HCT116 (cell line): ENCODE data around the gene INTS14. TPM values are rescaled to one million over a fixed set of nuclear protein-coding genes. Genes with fewer than 3 reads are reported as not detected.

ENCODE experiments used
- ATAC-seq: fragments of 200-7000 bp; cut with Tn5 transposase; 2 replicates; pipeline ENCODE4 v1.9.1; 2020; ENCODE audit warnings: mild to moderate bottlenecking, moderate library complexity
- BruUV-seq: library from RNA; stranded (reverse); fragments of 400-500 nt; replicated peaks from 2 replicates; lab custom pipeline; 2021; lab: Mats Ljungman, UMichigan
- CTCF ChIA-PET: fragments of 300-600 bp; sonication (Branson Sonifier 250); formaldehyde crosslinking; loops from one replicate; lab custom pipeline; 2021; ENCODE audit warnings: antibody characterized with exemption; lab: Charles Lee
- POLR2A ChIA-PET: fragments of 300-600, 350-600 bp; sonication (Branson Sonifier 250); formaldehyde crosslinking; loops from one replicate; lab custom pipeline; 2021; ENCODE audit warnings: antibody characterized with exemption; lab: Charles Lee
- RAD21 ChIA-PET, 2 experiments: fragments of 300-600 bp; sonication (Branson Sonifier 250); formaldehyde crosslinking; loops; one replicate each; lab custom pipeline; 2023; ENCODE audit warnings: low total read pairs in 2 of 2; ENCODE audit not compliant: uncharacterized antibody in 2 of 2, unreplicated experiment in 2 of 2, low non-redundant PET in 1 of 2; lab: Charles Lee
- DNase-seq: peaks from one replicate; pipeline ENCODE4 v3.0.0-alpha.2; 2010; ENCODE audit warnings: low read depth, low spot score
- H2AFZ ChIP-seq: fragments of 200-600 bp; shearing (Covaris generic), sonication (generic); 2 replicates; pipeline ENCODE4 v1.6.1; 2017; ENCODE audit warnings: low read depth, mixed run types, mixed read lengths, antibody characterized with exemption, low read length; ENCODE audit not compliant: poor library complexity, severe bottlenecking
- H3K27ac ChIP-seq: 2 replicates; pipeline ENCODE4 v1.5.1; 2012; ENCODE audit warnings: low read depth, low read length
- H3K27me3 ChIP-seq: fragments of 200-600 bp; sonication (generic); 2 replicates; pipeline ENCODE4 v1.6.1; 2016; ENCODE audit warnings: mixed run types, low read length, mixed read lengths; ENCODE audit not compliant: insufficient read depth
- H3K36me3 ChIP-seq, 2 experiments: fragments of 200-500 bp in 1 of 2; fragments of 200-600 bp in 1 of 2; sonication (Bioruptor generic) in 1 of 2; sonication (generic) in 1 of 2; 2 replicates each; pipeline versions ENCODE4 v1.5.1 to v1.6.1; 2014 to 2016; ENCODE audit warnings: low read length in 2 of 2, inconsistent platforms in 1 of 2, mixed read lengths in 1 of 2, mixed run types in 1 of 2; ENCODE audit not compliant: insufficient read depth in 2 of 2, control insufficient read depth in 1 of 2
- H3K4me1 ChIP-seq, 2 experiments: fragments of 200-600 bp in 1 of 2; sonication (generic) in 1 of 2; 2 replicates each; pipeline versions ENCODE4 v1.5.1 to v1.6.1; 2012 to 2017; ENCODE audit warnings: low read length in 2 of 2, inconsistent platforms in 1 of 2, mild to moderate bottlenecking in 1 of 2, mixed read lengths in 1 of 2, mixed run types in 1 of 2, moderate library complexity in 1 of 2; ENCODE audit not compliant: insufficient read depth in 2 of 2, control insufficient read depth in 1 of 2
- H3K4me2 ChIP-seq: fragments of 200-600 bp; sonication (generic); 2 replicates; pipeline ENCODE4 v1.6.1; 2017; ENCODE audit warnings: mixed run types, low read length, mixed read lengths
- H3K4me3 ChIP-seq, 2 experiments: fragments of 200-600 bp in 1 of 2; sonication (generic) in 1 of 2; replicated peaks in 1 of 2; 2 replicates each; pipeline ENCODE4 v1.5.1; 2011 to 2016; ENCODE audit warnings: low read length in 2 of 2, control low read depth in 1 of 2, low read depth in 1 of 2, mild to moderate bottlenecking in 1 of 2, mixed read lengths in 1 of 2, mixed run types in 1 of 2
- H3K79me2 ChIP-seq: fragments of 200-600 bp; sonication (generic); 2 replicates; pipeline ENCODE4 v1.6.1; 2017; ENCODE audit warnings: mild to moderate bottlenecking, mixed run types, low read length, moderate library complexity, mixed read lengths; ENCODE audit not compliant: insufficient read depth
- H3K9ac ChIP-seq: fragments of 200-600 bp; sonication (generic); 2 replicates; pipeline ENCODE4 v1.6.1; 2016; ENCODE audit warnings: low read length, mixed read lengths
- H3K9me2 ChIP-seq: fragments of 200-600 bp; sonication (generic), shearing (Covaris generic); 2 replicates; pipeline ENCODE4 v1.6.1; 2017; ENCODE audit warnings: mixed run types, mild to moderate bottlenecking, moderate library complexity; ENCODE audit not compliant: insufficient read depth
- H3K9me3 ChIP-seq, 2 experiments: fragments of 200-500 bp in 1 of 2; fragments of 200-600 bp in 1 of 2; sonication (Bioruptor generic) in 1 of 2; sonication (generic) in 1 of 2; 2 replicates each; pipeline ENCODE4 v1.6.1; 2014 to 2017; ENCODE audit warnings: low read length in 2 of 2, mixed read lengths in 2 of 2, inconsistent platforms in 1 of 2, low read depth in 1 of 2, mild to moderate bottlenecking in 1 of 2, mixed run types in 1 of 2, moderate library complexity in 1 of 2; ENCODE audit not compliant: control insufficient read depth in 1 of 2, insufficient read depth in 1 of 2
- H4K20me1 ChIP-seq: fragments of 200-600 bp; sonication (generic), shearing (Covaris generic); 2 replicates; pipeline ENCODE4 v1.6.1; 2017; ENCODE audit warnings: mixed run types, mild to moderate bottlenecking, moderate library complexity; ENCODE audit not compliant: insufficient read depth
- CBX3 ChIP-seq: IDR thresholded peaks from 2 replicates; pipeline ENCODE4 v1.6.1; 2012; ENCODE audit warnings: low read depth
- CTCF ChIP-seq, 3 experiments: fragments of 200-600 bp in 1 of 3; sonication (generic) in 1 of 3; IDR thresholded peaks in 2 of 3; conservative IDR thresholded peaks in 1 of 3; 2 replicates each; pipeline ENCODE4 v1.5.1; 2012 to 2017; ENCODE audit warnings: low read depth in 2 of 3, low read length in 2 of 3, antibody characterized with exemption in 1 of 3, borderline replicate concordance in 1 of 3, control low read depth in 1 of 3, mild to moderate bottlenecking in 1 of 3, mixed read lengths in 1 of 3, mixed run types in 1 of 3, moderate library complexity in 1 of 3; ENCODE audit not compliant: insufficient read depth in 1 of 3
- EGR1 ChIP-seq: IDR thresholded peaks from 2 replicates; pipeline ENCODE4 v1.6.1; 2012; ENCODE audit warnings: low read depth
- ELF1 ChIP-seq: IDR thresholded peaks from 2 replicates; pipeline ENCODE4 v1.6.1; 2012; ENCODE audit warnings: low read depth, borderline replicate concordance
- EZH2 ChIP-seq: fragments of 200-600 bp; sonication (generic); IDR thresholded peaks from 2 replicates; pipeline ENCODE4 v1.6.1; 2017; ENCODE audit warnings: antibody characterized with exemption, mixed run types
- FOSL1 ChIP-seq: IDR thresholded peaks from 2 replicates; pipeline ENCODE4 v1.6.1; 2012; ENCODE audit warnings: low read depth
- MAX ChIP-seq: IDR thresholded peaks from 2 replicates; pipeline ENCODE4 v1.6.1; 2012
- POLR2A ChIP-seq: IDR thresholded peaks from 2 replicates; pipeline ENCODE4 v1.7.0; 2011; ENCODE audit warnings: borderline replicate concordance; ENCODE audit not compliant: insufficient read depth, insufficient read length; ENCODE audit errors: extremely low read depth
- POLR2AphosphoS5 ChIP-seq: IDR thresholded peaks from 2 replicates; pipeline ENCODE4 v1.6.1; 2011; ENCODE audit warnings: mild to moderate bottlenecking, low read depth, low read length, moderate library complexity
- RAD21 ChIP-seq: IDR thresholded peaks from 2 replicates; pipeline ENCODE4 v1.6.1; 2012; ENCODE audit warnings: low read depth, mild to moderate bottlenecking
- SIN3A ChIP-seq: IDR thresholded peaks from 2 replicates; pipeline ENCODE4 v1.6.1; 2012; ENCODE audit warnings: low read depth
- SP1 ChIP-seq: IDR thresholded peaks from 2 replicates; pipeline ENCODE4 v1.6.1; 2012; ENCODE audit warnings: low read depth
- SRF ChIP-seq: IDR thresholded peaks from 2 replicates; pipeline ENCODE4 v1.6.1; 2012; ENCODE audit warnings: low read depth
- TCF7L2 ChIP-seq: IDR thresholded peaks from 2 replicates; pipeline ENCODE4 v1.7.0; 2011; ENCODE audit warnings: borderline replicate concordance, inconsistent platforms; ENCODE audit not compliant: insufficient read depth, insufficient read length; ENCODE audit errors: extremely low read depth
- YY1 ChIP-seq: IDR thresholded peaks from 2 replicates; pipeline ENCODE4 v1.6.1; 2011; ENCODE audit warnings: low read length, low read depth, moderate library complexity, mild to moderate bottlenecking; ENCODE audit not compliant: insufficient replicate concordance; ENCODE audit errors: extremely low read depth
- ZFX ChIP-seq: fragments of 450-650 bp; IDR thresholded peaks from 2 replicates; pipeline ENCODE4 v1.6.1; 2017
- ZNF274 ChIP-seq: fragments of 200-500 bp; sonication (Bioruptor generic); IDR thresholded peaks from 2 replicates; pipeline ENCODE4 v1.6.1; 2014; ENCODE audit warnings: mild to moderate bottlenecking, low read depth, low read length, inconsistent platforms
- intact Hi-C: fragments of 100-400 bp; cut with micrococcal nuclease; formaldehyde crosslinking; loops from 2 replicates; pipeline ENCODE4 v1.10.0; 2022
- total RNA-seq: library from RNA; stranded (reverse); gene quantifications from one replicate; pipeline ENCODE4 v1.2.1, GENCODE V29; 2021; ENCODE audit not compliant: unreplicated experiment
- TF ChIP-seq, protein P1 (sequence below): IDR thresholded peaks from 2 replicates; pipeline ENCODE4 v1.6.1; 2011; ENCODE audit warnings: mild to moderate bottlenecking, low read length, moderate library complexity; ENCODE audit not compliant: insufficient replicate concordance; ENCODE audit errors: extremely low read depth
- TF ChIP-seq, protein P2 (sequence below): IDR thresholded peaks from 2 replicates; pipeline ENCODE4 v1.6.1; 2012; ENCODE audit warnings: low read depth
- TF ChIP-seq, protein P3 (sequence below): IDR thresholded peaks from 2 replicates; pipeline ENCODE4 v1.6.1; 2012

The INTS14 gene
- total RNA-seq, 1 experiment from 2014 or later: 50.1 TPM

DNA sequence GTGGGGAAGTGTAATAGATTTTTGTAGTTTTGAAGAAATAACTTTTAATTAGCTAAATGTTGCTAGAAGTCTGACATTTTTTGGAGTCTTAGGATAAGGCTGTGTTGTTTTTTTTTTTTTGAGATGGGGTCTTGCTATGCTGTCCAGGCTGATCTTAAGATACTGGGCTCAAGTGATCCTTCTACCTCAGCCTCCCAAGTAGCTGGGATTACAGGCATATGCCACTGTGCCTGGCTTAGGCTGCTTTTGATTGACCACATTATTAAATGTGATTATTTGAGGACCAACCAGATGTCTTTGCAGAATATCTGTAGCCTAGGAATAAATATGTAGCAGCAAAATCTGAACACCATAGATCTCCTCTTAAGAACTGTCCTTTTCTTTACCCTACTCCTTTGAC lies 51.0 kb downstream of the INTS14 start:
- ATAC-seq (no peak), DNase-seq (no peak)
- BruUV-seq: no TSS peak
- Histone ChIP-seq H3K4me1 (no peaks in the 10 kb centered on the region), H2AFZ (no peak overlapping the region), H3K9ac (no peak overlapping the region), H3K9me3 (no peaks in the 10 kb centered on the region), H3K36me3 (peaks cover 14 to 45% of the 10 kb centered on the region in 2 experiments; a peak in 2 of 4 replicates), H3K27me3 (no peaks in the 10 kb centered on the region), H3K79me2 (peaks cover 37% of the 10 kb centered on the region; the same call in 1 of the 2 replicates), H3K4me3 (no peak overlapping the region), H3K27ac (no peak overlapping the region), H3K4me2 (no peak overlapping the region), H3K9me2 (no peaks in the 10 kb centered on the region), H4K20me1 (no peaks in the 10 kb centered on the region)
- RAD21 ChIA-PET: no interaction called here
- POLR2A ChIA-PET: no interaction called here
- TF ChIP-seq, protein P1, sequence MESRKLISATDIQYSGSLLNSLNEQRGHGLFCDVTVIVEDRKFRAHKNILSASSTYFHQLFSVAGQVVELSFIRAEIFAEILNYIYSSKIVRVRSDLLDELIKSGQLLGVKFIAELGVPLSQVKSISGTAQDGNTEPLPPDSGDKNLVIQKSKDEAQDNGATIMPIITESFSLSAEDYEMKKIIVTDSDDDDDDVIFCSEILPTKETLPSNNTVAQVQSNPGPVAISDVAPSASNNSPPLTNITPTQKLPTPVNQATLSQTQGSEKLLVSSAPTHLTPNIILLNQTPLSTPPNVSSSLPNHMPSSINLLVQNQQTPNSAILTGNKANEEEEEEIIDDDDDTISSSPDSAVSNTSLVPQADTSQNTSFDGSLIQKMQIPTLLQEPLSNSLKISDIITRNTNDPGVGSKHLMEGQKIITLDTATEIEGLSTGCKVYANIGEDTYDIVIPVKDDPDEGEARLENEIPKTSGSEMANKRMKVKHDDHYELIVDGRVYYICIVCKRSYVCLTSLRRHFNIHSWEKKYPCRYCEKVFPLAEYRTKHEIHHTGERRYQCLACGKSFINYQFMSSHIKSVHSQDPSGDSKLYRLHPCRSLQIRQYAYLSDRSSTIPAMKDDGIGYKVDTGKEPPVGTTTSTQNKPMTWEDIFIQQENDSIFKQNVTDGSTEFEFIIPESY: no peak
- TF ChIP-seq, protein P2, sequence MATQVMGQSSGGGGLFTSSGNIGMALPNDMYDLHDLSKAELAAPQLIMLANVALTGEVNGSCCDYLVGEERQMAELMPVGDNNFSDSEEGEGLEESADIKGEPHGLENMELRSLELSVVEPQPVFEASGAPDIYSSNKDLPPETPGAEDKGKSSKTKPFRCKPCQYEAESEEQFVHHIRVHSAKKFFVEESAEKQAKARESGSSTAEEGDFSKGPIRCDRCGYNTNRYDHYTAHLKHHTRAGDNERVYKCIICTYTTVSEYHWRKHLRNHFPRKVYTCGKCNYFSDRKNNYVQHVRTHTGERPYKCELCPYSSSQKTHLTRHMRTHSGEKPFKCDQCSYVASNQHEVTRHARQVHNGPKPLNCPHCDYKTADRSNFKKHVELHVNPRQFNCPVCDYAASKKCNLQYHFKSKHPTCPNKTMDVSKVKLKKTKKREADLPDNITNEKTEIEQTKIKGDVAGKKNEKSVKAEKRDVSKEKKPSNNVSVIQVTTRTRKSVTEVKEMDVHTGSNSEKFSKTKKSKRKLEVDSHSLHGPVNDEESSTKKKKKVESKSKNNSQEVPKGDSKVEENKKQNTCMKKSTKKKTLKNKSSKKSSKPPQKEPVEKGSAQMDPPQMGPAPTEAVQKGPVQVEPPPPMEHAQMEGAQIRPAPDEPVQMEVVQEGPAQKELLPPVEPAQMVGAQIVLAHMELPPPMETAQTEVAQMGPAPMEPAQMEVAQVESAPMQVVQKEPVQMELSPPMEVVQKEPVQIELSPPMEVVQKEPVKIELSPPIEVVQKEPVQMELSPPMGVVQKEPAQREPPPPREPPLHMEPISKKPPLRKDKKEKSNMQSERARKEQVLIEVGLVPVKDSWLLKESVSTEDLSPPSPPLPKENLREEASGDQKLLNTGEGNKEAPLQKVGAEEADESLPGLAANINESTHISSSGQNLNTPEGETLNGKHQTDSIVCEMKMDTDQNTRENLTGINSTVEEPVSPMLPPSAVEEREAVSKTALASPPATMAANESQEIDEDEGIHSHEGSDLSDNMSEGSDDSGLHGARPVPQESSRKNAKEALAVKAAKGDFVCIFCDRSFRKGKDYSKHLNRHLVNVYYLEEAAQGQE: no peak
- TF ChIP-seq YY1: no peak
- no peak for TF ChIP-seq EGR1
- no peak for TF ChIP-seq ELF1
- TF ChIP-seq ZFX: no peak
- no peak for TF ChIP-seq TCF7L2
- no peak for TF ChIP-seq MAX
- no peak for TF ChIP-seq POLR2AphosphoS5
- TF ChIP-seq CTCF (IDR thresholded peaks at IDR 0.05 in 2 of 3, conservative IDR thresholded peaks at IDR 0.05 in 1 of 3; ENCODE audit: borderline replicate concordance in 1 of 3, insufficient read depth in 1 of 3, low read depth in 2 of 3, low read length in 2 of 3): no peak
- TF ChIP-seq SIN3A: no peak
- TF ChIP-seq, protein P3, sequence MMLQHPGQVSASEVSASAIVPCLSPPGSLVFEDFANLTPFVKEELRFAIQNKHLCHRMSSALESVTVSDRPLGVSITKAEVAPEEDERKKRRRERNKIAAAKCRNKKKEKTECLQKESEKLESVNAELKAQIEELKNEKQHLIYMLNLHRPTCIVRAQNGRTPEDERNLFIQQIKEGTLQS: no peak
- TF ChIP-seq RAD21: no peak
- TF ChIP-seq ZNF274: no peak
- no peak for TF ChIP-seq SRF
- TF ChIP-seq FOSL1: no peak
- no peak for TF ChIP-seq POLR2A
- TF ChIP-seq SP1: no peak
- no peak for TF ChIP-seq CBX3
- TF ChIP-seq EZH2: no peak
- CTCF ChIA-PET: interaction anchor here (0.7 kb wide), 1 partner anchor 174 kb away, joined by 3 read pairs; no protein-coding TSS in a partner anchor
- intact Hi-C loops: no loop called here
